Measurements from ENCODE around the gene ZCCHC24. TPM values are rescaled to one million over a fixed set of nuclear protein-coding genes. Genes with fewer than 3 reads are reported as not detected.
A peak's percentile ranks its signal among the peaks of the same experiment; 100 is the strongest.

Gene ZCCHC24
- total RNA-seq, 1 donor from 2014 or later = 5.9 TPM

GRCh38 chr10:79411546-79412495, 33.6 kb downstream of the ZCCHC24 start:
- no peak overlapping the region for H3K4me2 ChIP-seq
- H3K9ac ChIP-seq = no peak overlapping the region
- Mint-ChIP-seq H3K9me3 (no peaks in the 10 kb centered on the region), H3K36me3 (no peaks in the 10 kb centered on the region), H3K27ac (no peak overlapping the region), H3K27me3 (ENCODE audit: insufficient read depth, low read depth) (peaks cover 4% of the 10 kb centered on the region), H3K4me3 (no peak overlapping the region), H3K4me1 (peaks cover 20% of the 10 kb centered on the region)
- H3K4me1 ChIP-seq = no peaks in the 10 kb centered on the region
- H3K4me3 ChIP-seq = no peak overlapping the region
- no peaks in the 10 kb centered on the region for H3K36me3 ChIP-seq
- DNase-seq (ENCODE audit: low spot score) = no peak
- no peaks in the 10 kb centered on the region for H3K27me3 ChIP-seq
- H2AFZ ChIP-seq (replicated peaks) = no peak overlapping the region
- TF ChIP-seq EZH2phosphoT487 (IDR thresholded peaks at IDR 0.05) = no peak
- TF ChIP-seq EZH2 (IDR thresholded peaks at IDR 0.05) = no peak
- H3K79me2 ChIP-seq (ENCODE audit: low read depth) = no peaks in the 10 kb centered on the region
- no peaks in the 10 kb centered on the region for H3F3A ChIP-seq (ENCODE audit: low read depth)
- no peaks in the 10 kb centered on the region for H3K9me3 ChIP-seq (ENCODE audit: low read depth)
- no peak overlapping the region for H3K27ac ChIP-seq
- no peaks in the 10 kb centered on the region for H4K20me1 ChIP-seq (ENCODE audit: low read depth)

GRCh38 chr10:79410315-79411094, 34.9 kb downstream of the ZCCHC24 start:
- Histone ChIP-seq H3K9me3 (ENCODE audit: low read depth) (no peaks in the 10 kb centered on the region), H3K36me3 (no peaks in the 10 kb centered on the region), H3K79me2 (ENCODE audit: low read depth) (no peaks in the 10 kb centered on the region), H3K4me1 (peaks cover 6% of the 10 kb centered on the region), H3K27ac (no peak overlapping the region), H4K20me1 (ENCODE audit: low read depth) (no peaks in the 10 kb centered on the region), H3K4me2 (no peak overlapping the region), H3F3A (ENCODE audit: low read depth) (no peaks in the 10 kb centered on the region), H3K9ac (no peak overlapping the region), H2AFZ (replicated peaks) (no peak overlapping the region), H3K27me3 (no peaks in the 10 kb centered on the region), H3K4me3 (no peak overlapping the region)
- peaks cover 4% of the 10 kb centered on the region for H3K27me3 Mint-ChIP-seq (ENCODE audit: insufficient read depth, low read depth)
- H3K36me3 Mint-ChIP-seq = no peaks in the 10 kb centered on the region
- TF ChIP-seq EZH2phosphoT487 (IDR thresholded peaks at IDR 0.05) (no peak), CTCF (IDR thresholded peaks at IDR 0.05) (no peak), EZH2 (IDR thresholded peaks at IDR 0.05) (no peak)
- H3K27ac Mint-ChIP-seq = peak overlapping the region; percentile 85
- H3K4me3 Mint-ChIP-seq = no peak overlapping the region
- no peaks in the 10 kb centered on the region for H3K9me3 Mint-ChIP-seq
- DNase-seq (ENCODE audit: low spot score) = no peak
- peaks cover 30% of the 10 kb centered on the region for H3K4me1 Mint-ChIP-seq

DNA sequence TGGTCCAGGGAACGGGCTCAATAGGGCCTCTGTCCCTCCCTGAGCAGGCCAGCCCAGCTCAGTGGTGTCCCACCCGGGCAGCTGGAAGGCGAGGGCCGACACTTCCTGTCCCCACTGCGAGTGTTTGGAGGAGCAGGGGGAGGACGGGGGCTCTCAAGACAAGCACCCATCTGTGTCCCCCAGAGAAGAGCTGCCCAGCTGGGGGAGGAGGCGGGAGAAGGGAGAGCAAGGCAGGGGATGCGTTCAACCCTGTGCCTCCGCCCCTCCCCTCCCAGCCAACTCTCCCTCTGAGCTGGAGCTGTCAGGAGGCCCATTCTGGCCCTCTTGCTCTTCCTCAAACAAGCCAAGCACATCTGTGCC, 35.7 kb downstream of the ZCCHC24 start:
- H3K27ac ChIP-seq = no peak overlapping the region
- no peaks in the 10 kb centered on the region for H3K36me3 ChIP-seq

GRCh38 chr10:79409038-79409725, 36.2 kb downstream of the ZCCHC24 start:
- Histone ChIP-seq H3K4me2 (no peak overlapping the region), H3K9ac (no peak overlapping the region), H3K9me3 (ENCODE audit: low read depth) (no peaks in the 10 kb centered on the region), H3K36me3 (no peaks in the 10 kb centered on the region), H4K20me1 (ENCODE audit: low read depth) (no peaks in the 10 kb centered on the region), H2AFZ (replicated peaks) (no peak overlapping the region), H3K27ac (no peak overlapping the region), H3K79me2 (ENCODE audit: low read depth) (no peaks in the 10 kb centered on the region), H3K4me1 (peaks cover 19% of the 10 kb centered on the region), H3K27me3 (no peaks in the 10 kb centered on the region), H3K4me3 (no peak overlapping the region), H3F3A (ENCODE audit: low read depth) (peaks cover 7% of the 10 kb centered on the region)
- Mint-ChIP-seq H3K27me3 (ENCODE audit: insufficient read depth, low read depth) (peaks cover 6% of the 10 kb centered on the region), H3K9me3 (no peaks in the 10 kb centered on the region), H3K4me1 (peaks cover 44% of the 10 kb centered on the region), H3K27ac (peak overlapping the region; percentile 69), H3K36me3 (no peaks in the 10 kb centered on the region), H3K4me3 (no peak overlapping the region)
- DNase-seq (ENCODE audit: low spot score) = no peak
- TF ChIP-seq CTCF (IDR thresholded peaks at IDR 0.05) (no peak), EZH2 (IDR thresholded peaks at IDR 0.05) (no peak), EZH2phosphoT487 (IDR thresholded peaks at IDR 0.05) (no peak)

More for the DNA sequence above, 35.7 kb downstream of the ZCCHC24 start:
- Histone ChIP-seq H3K79me2 (ENCODE audit: low read depth) (no peaks in the 10 kb centered on the region), H3F3A (ENCODE audit: low read depth) (peaks cover 1% of the 10 kb centered on the region), H2AFZ (replicated peaks) (no peak overlapping the region), H4K20me1 (ENCODE audit: low read depth) (no peaks in the 10 kb centered on the region), H3K4me3 (no peak overlapping the region), H3K4me2 (no peak overlapping the region), H3K27me3 (no peaks in the 10 kb centered on the region), H3K4me1 (peaks cover 14% of the 10 kb centered on the region), H3K9me3 (ENCODE audit: low read depth) (no peaks in the 10 kb centered on the region), H3K9ac (no peak overlapping the region)
- Mint-ChIP-seq H3K9me3 (no peaks in the 10 kb centered on the region), H3K4me3 (no peak overlapping the region), H3K4me1 (peaks cover 38% of the 10 kb centered on the region), H3K27me3 (ENCODE audit: insufficient read depth, low read depth) (peaks cover 4% of the 10 kb centered on the region), H3K27ac (peak overlapping the region; percentile 24), H3K36me3 (no peaks in the 10 kb centered on the region)
- no peak for TF ChIP-seq EZH2phosphoT487 (IDR thresholded peaks at IDR 0.05)
- DNase-seq (ENCODE audit: low spot score) = no peak
